ENCODE results near the gene TEX12. TPM values are rescaled to one million over a fixed set of nuclear protein-coding genes. Genes with fewer than 3 reads are reported as not detected.
A peak's percentile ranks its signal among the peaks of the same experiment; 100 is the strongest.

The TEX12 gene
- total and polyA plus RNA-seq, 4 donors: 0.09 to 0.74 (median 0.31) TPM; not detected in 1

GRCh38 chr11:112129656-112130055 lies 37.5 kb upstream of the TEX12 start:
- H3K4me1 ChIP-seq (ENCODE audit: control insufficient read depth in 5 of 5, insufficient read depth in 5 of 5, low read length in 5 of 5): no peaks in the 10 kb centered on the region
- peaks cover 0 to 2% (median 0%) of the 10 kb centered on the region in 4 donors for H3K36me3 ChIP-seq (ENCODE audit: control insufficient read depth in 4 of 4, insufficient read depth in 4 of 4, low read length in 4 of 4)
- H3K27ac ChIP-seq (ENCODE audit: low read depth in 1 of 2, low read length in 1 of 2): no peak overlapping the region
- no peaks in the 10 kb centered on the region for H3K9me3 ChIP-seq (ENCODE audit: control insufficient read depth in 4 of 4, insufficient read depth in 3 of 4, low read length in 3 of 4)
- peak; percentile 52 for ATAC-seq (ENCODE audit: insufficient read depth, low FRiP score)
- TF ChIP-seq CTCF (IDR thresholded peaks at IDR 0.05; ENCODE audit: control extremely low read depth, extremely low read depth): no peak
- no peaks in the 10 kb centered on the region for H3K27me3 ChIP-seq (ENCODE audit: control insufficient read depth in 3 of 3, insufficient read depth in 3 of 3, low read length in 2 of 3)
- 41 to 77% methylated on average over 5 of the region's 5 CpGs for WGBS, 2 donors
- H3K9ac ChIP-seq (ENCODE audit: insufficient read depth in 1 of 2, low read length in 2 of 2): no peak overlapping the region
- H3K4me3 ChIP-seq: no peak overlapping the region
- peak in 2 of 3 donors; percentile 12 for DNase-seq

GRCh38 chr11:112132737-112133136 lies 34.4 kb upstream of the TEX12 start:
- H3K4me1 ChIP-seq (ENCODE audit: control insufficient read depth in 5 of 5, insufficient read depth in 5 of 5, low read length in 5 of 5): no peaks in the 10 kb centered on the region
- no peak overlapping the region for H3K27ac ChIP-seq (ENCODE audit: low read depth in 1 of 2, low read length in 1 of 2)
- TF ChIP-seq CTCF (IDR thresholded peaks at IDR 0.05; ENCODE audit: control extremely low read depth, extremely low read depth): no peak
- H3K4me3 ChIP-seq: no peak overlapping the region
- no peaks in the 10 kb centered on the region for H3K27me3 ChIP-seq (ENCODE audit: control insufficient read depth in 3 of 3, insufficient read depth in 3 of 3, low read length in 2 of 3)
- no peaks in the 10 kb centered on the region for H3K9me3 ChIP-seq (ENCODE audit: control insufficient read depth in 4 of 4, insufficient read depth in 3 of 4, low read length in 3 of 4)
- 42 to 67% methylated on average over 2 of the region's 2 CpGs for WGBS, 2 donors
- H3K36me3 ChIP-seq (ENCODE audit: control insufficient read depth in 4 of 4, insufficient read depth in 4 of 4, low read length in 4 of 4): peaks cover 0 to 2% (median 0%) of the 10 kb centered on the region in 4 donors
- ATAC-seq (ENCODE audit: insufficient read depth, low FRiP score) (no peak), DNase-seq (no peak)
- H3K9ac ChIP-seq (ENCODE audit: insufficient read depth in 1 of 2, low read length in 2 of 2): no peak overlapping the region

GRCh38 chr11:112134473-112134872 lies 32.7 kb upstream of the TEX12 start:
- Histone ChIP-seq H3K4me1 (ENCODE audit: control insufficient read depth in 5 of 5, insufficient read depth in 5 of 5, low read length in 5 of 5) (no peaks in the 10 kb centered on the region), H3K27me3 (ENCODE audit: control insufficient read depth in 3 of 3, insufficient read depth in 3 of 3, low read length in 2 of 3) (no peaks in the 10 kb centered on the region), H3K9me3 (ENCODE audit: control insufficient read depth in 4 of 4, insufficient read depth in 3 of 4, low read length in 3 of 4) (no peaks in the 10 kb centered on the region), H3K9ac (ENCODE audit: insufficient read depth in 1 of 2, low read length in 2 of 2) (no peak overlapping the region), H3K27ac (ENCODE audit: low read depth in 1 of 2, low read length in 1 of 2) (no peak overlapping the region), H3K36me3 (ENCODE audit: control insufficient read depth in 4 of 4, insufficient read depth in 4 of 4, low read length in 4 of 4) (no peaks in the 10 kb centered on the region), H3K4me3 (no peak overlapping the region)
- ATAC-seq (ENCODE audit: insufficient read depth, low FRiP score) (no peak), DNase-seq (no peak)
- WGBS, 2 donors: 92 to 99% methylated on average over 2 to 3 of the region's 4 CpGs
- TF ChIP-seq CTCF (IDR thresholded peaks at IDR 0.05; ENCODE audit: control extremely low read depth, extremely low read depth): no peak

- no peak for TF ChIP-seq CTCF (IDR thresholded peaks at IDR 0.05; ENCODE audit: control extremely low read depth, extremely low read depth)
- H3K4me3 ChIP-seq: no peak overlapping the region
- 93 to 95% methylated on average over 3 of the region's 3 CpGs for WGBS, 2 donors
- H3K9ac ChIP-seq (ENCODE audit: insufficient read depth in 1 of 2, low read length in 2 of 2): no peak overlapping the region
- H3K9me3 ChIP-seq (ENCODE audit: control insufficient read depth in 4 of 4, insufficient read depth in 3 of 4, low read length in 3 of 4): peaks cover 0 to 2% (median 0%) of the 10 kb centered on the region in 4 donors
- H3K4me1 ChIP-seq (ENCODE audit: control insufficient read depth in 5 of 5, insufficient read depth in 5 of 5, low read length in 5 of 5): no peaks in the 10 kb centered on the region
- ATAC-seq (ENCODE audit: insufficient read depth, low FRiP score): no peak
- H3K27ac ChIP-seq (ENCODE audit: low read depth in 1 of 2, low read length in 1 of 2): no peak overlapping the region
- H3K36me3 ChIP-seq (ENCODE audit: control insufficient read depth in 4 of 4, insufficient read depth in 4 of 4, low read length in 4 of 4): peaks cover 0 to 2% (median 0%) of the 10 kb centered on the region in 4 donors
- no peak for DNase-seq
- H3K27me3 ChIP-seq (ENCODE audit: control insufficient read depth in 3 of 3, insufficient read depth in 3 of 3, low read length in 2 of 3): no peaks in the 10 kb centered on the region
Measured at GRCh38 chr11:112143597-112143996, 23.6 kb upstream of the TEX12 start.
